PFSK-1 (cell line): Measurements from ENCODE around the gene PNMA8C.

Experiments used
- FOXP2 ChIP-seq: optimal IDR thresholded peaks from 2 replicates; pipeline ENCODE3; 2011; ENCODE audit warnings: borderline replicate concordance, control low read depth, inconsistent platforms; ENCODE audit not compliant: insufficient read depth; ENCODE audit errors: extremely low read length, extremely low read depth
- POLR2AphosphoS5 ChIP-seq: IDR thresholded peaks from 2 replicates; pipeline ENCODE4 v1.6.1; 2012; ENCODE audit warnings: low read depth, mild to moderate bottlenecking, control low read depth, low read length, moderate library complexity
- REST ChIP-seq, 2 experiments: IDR thresholded peaks; 2 replicates each; pipeline versions ENCODE4 v1.6.1 to v1.8.0; 2011 to 2012; ENCODE audit warnings: low read depth in 2 of 2, low read length in 2 of 2, control low read depth in 1 of 2, inconsistent platforms in 1 of 2, mild to moderate bottlenecking in 1 of 2, moderate library complexity in 1 of 2; ENCODE audit not compliant: insufficient read depth in 1 of 2
- SIN3A ChIP-seq: IDR thresholded peaks from 2 replicates; pipeline ENCODE4 v1.6.1; 2012; ENCODE audit warnings: mild to moderate bottlenecking, low read length, moderate library complexity, borderline replicate concordance; ENCODE audit not compliant: insufficient read depth
- TAF1 ChIP-seq: IDR thresholded peaks from 2 replicates; pipeline ENCODE4 v1.6.1; 2012; ENCODE audit warnings: low read length, control low read depth, borderline replicate concordance; ENCODE audit not compliant: insufficient read depth

Gene PNMA8C

GRCh38 chr19:46381756-46382345, 46.9 kb downstream of the PNMA8C start:
- TF ChIP-seq FOXP2 (no peak), TAF1 (no peak), POLR2AphosphoS5 (no peak), SIN3A (no peak), REST (IDR thresholded peaks at IDR 0.05; ENCODE audit: insufficient read depth in 1 of 2, low read depth in 2 of 2, low read length in 2 of 2) (no peak)

DNA sequence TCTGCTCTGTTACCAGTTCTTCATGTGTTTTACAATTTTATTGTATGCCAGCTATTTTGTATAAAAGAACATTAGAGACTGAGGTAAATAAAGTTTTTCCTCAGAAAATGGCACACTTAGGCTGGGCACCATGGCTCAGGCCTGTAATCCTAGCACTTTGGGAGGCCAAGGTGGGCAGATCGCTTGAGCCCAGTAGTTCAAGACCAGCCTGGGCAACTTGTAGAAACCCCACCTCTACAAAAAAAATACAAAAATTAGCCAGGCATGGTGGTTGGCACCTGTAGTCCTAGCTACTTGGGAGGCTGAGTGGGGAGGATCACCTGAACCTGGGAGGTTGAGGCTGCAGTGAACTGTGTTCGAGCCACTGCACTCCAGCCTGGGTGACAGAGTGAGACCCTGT, 47.4 kb downstream of the PNMA8C start:
- TF ChIP-seq REST (IDR thresholded peaks at IDR 0.05; ENCODE audit: insufficient read depth in 1 of 2, low read depth in 2 of 2, low read length in 2 of 2) (no peak), SIN3A (no peak), POLR2AphosphoS5 (no peak), FOXP2 (no peak), TAF1 (no peak)

DNA sequence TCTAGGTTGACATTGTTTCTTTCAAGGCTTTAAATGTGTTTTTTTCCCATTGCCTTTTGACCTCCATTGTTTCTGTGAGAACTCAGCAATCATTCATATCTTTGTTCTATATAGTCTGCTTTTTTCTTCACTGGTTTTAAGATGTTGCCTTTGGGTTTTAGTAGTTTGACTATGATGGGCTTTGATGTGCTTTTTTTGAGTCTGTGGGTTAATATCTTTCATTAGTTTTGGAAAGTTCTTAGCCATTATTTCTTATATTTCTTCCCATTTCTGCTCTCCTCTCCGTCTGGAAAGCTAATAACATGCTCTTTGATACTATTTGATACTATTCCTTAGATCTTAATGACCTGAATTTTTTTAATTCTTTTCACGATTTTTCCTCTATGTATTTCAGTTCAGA, 48.0 kb downstream of the PNMA8C start:
- TF ChIP-seq SIN3A (no peak), POLR2AphosphoS5 (no peak), FOXP2 (no peak), TAF1 (no peak), REST (IDR thresholded peaks at IDR 0.05; ENCODE audit: insufficient read depth in 1 of 2, low read depth in 2 of 2, low read length in 2 of 2) (no peak)

DNA sequence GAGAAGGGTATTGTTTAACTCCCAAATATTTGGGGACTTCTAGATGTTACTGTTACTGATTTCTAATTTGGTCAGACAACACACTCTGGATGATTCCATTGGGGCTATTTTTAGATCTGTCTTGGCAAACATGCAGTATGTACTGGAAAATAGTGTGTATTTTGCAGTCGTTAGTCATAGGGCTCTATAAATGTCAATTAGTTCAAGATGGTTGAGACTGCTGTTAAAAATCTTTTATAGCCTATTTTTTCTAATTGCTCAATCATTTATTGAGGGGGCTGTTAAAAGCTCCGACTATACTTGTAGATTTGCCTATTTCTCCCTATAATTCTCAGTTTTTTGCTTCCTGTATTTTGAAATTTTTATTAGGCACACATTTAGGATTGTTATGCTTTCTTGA, 50.5 kb downstream of the PNMA8C start:
- no peak for TF ChIP-seq FOXP2
- no peak for TF ChIP-seq REST (IDR thresholded peaks at IDR 0.05; ENCODE audit: insufficient read depth in 1 of 2, low read depth in 2 of 2, low read length in 2 of 2)
- no peak for TF ChIP-seq SIN3A
- no peak for TF ChIP-seq TAF1
- no peak for TF ChIP-seq POLR2AphosphoS5
